RPMI8226 (cell line): ENCODE measurements around the gene TFF1.

Source experiments
- DNase-seq: peaks from one replicate; pipeline ENCODE4 v3.0.0-alpha.2; 2015

TFF1 gene

DNA sequence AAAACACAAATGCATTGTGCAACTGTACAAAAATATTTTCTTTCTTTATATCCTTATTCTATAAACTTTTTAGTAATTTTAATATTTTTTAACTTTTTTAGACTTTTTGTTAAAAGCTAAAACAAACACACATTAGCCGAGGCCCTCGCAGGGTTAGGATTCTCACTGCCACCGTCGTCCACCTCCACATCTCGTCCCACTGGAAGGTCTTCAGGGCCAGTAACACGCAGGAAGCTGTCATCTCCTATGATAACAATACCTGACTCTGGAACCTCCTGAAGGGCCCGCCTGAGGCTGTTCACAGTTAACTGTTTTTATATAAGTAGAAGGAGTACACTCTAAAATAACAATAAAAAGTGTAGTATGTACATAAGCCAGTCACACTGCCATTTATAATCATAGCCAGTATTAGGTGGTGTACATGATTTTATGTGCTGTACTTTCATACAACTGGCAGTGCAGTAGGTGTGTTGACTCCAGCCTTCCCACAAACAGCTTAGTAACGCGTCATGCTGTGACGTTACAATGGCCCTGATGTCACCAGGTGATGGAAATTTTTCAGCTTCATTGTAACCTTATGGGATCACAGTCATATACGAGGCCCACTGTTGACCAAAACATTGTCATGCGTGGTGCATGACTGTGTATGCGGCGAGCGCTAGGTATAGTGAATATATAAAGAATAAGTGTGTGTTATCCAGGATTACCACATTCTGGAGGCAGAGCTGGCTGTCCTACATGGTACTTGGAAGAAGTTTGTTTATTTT is 24.4 kb downstream of the TFF1 start:
- no peak for DNase-seq

- DNase-seq, result no peak
Measured at GRCh38 chr21:42340187-42341050, 25.9 kb downstream of the TFF1 start.

- no peak for DNase-seq
Measured at GRCh38 chr21:42338729-42339715, 27.3 kb downstream of the TFF1 start.

DNA sequence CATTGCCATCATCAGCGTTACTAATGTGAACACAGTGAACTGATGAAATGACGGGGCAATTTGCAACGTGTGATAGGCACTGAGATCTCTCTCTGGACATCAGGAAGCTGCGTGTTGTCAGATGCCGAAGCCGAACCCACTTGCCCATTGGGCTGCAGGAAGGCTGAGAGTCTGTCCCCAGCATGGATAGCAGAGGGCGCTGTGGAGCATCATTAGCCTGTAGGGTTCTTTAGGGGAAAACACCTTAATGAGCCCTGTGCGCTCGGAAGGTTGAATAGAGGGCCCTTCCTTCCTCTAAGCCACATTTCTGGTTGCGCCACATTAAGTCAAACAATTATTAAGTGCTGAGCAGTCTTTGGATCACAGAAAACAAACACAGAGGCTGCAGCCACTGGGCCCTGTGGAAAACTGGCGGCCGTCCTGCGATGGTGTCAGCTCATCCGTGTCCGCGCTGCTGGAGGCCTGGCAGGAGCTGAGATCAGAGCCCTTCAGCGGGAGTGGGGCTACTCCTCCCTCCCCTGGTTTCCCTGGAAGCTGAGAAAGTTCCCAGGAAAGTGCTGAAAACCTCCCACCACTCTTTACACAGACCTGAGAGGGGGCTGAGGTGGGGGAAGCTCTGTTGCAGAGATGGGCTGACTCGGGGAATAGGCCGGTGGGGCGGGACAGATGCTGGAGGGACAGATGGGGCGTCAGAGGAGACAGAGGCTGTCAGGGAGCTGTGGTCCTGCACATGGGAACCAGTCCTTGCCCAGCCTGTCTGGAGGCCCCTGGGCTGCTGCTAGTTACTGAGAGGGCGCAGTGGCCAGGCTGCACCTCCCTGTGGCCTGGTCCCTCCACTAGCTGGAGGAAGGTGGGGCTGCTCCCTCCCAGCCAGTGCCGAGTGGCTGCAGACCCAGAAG is 28.3 kb downstream of the TFF1 start:
- DNase-seq, result peak; percentile 62

- DNase-seq, result no peak
Measured at GRCh38 chr21:42337276-42337675, 29.1 kb downstream of the TFF1 start.

DNA sequence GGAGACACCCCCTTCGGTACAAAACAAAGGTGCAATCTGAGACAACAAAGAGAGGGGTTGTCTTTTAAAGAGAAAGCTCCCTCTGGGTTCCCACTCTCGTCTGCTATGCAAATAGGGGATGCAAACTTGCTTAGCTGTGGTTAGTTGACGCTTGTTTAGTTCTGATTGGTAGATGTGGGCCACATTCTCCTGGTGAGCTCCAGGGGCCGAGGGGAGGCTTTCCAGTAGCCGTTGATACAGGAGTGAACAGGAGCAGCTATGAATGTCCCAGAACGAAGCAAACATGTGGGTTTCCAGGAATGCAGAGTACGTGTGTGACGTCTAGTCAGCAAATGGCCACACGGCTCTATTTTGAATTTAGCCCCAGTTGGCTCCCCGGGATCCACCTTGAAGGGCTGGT is 30.3 kb downstream of the TFF1 start:
- DNase-seq, result no peak

DNA sequence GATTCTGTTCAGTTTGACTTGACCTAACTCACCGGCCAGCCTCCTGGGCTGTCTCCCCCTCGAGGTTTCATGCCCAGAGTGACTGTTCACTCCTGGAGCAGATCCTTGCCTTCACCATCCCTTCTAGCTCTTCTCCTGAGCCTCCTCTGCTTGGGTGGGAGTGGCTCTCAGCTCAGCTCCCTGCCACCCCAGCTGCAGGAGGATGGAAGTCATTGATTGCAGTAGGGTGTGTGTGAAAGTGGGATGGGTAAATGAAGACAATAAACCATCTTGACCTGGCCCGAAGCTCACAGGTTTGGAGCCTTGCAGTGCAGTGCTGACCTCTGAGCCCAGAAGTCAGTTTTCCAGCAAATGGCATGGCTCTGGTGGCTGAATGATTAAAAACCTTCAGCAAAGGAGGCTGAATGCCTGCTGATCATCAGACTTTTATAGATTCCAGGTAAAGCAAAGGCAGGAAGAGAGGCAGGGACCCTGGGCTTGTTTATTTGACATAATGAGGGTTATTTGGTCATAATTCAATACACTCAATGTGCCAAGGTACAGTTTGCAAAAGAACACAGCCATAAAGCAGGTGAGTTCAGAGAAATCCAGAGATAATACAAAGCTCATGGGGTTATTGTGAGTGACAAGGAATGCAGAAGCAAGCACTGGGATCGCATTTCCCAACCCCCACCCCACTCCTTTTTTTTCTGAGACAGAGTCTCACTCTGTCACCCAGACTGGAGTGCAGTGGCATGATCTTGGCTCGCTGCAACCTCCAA is 33.6 kb downstream of the TFF1 start:
- DNase-seq, result no peak

- DNase-seq, result no peak
Measured at GRCh38 chr21:42331660-42332059, 34.7 kb downstream of the TFF1 start.

DNA sequence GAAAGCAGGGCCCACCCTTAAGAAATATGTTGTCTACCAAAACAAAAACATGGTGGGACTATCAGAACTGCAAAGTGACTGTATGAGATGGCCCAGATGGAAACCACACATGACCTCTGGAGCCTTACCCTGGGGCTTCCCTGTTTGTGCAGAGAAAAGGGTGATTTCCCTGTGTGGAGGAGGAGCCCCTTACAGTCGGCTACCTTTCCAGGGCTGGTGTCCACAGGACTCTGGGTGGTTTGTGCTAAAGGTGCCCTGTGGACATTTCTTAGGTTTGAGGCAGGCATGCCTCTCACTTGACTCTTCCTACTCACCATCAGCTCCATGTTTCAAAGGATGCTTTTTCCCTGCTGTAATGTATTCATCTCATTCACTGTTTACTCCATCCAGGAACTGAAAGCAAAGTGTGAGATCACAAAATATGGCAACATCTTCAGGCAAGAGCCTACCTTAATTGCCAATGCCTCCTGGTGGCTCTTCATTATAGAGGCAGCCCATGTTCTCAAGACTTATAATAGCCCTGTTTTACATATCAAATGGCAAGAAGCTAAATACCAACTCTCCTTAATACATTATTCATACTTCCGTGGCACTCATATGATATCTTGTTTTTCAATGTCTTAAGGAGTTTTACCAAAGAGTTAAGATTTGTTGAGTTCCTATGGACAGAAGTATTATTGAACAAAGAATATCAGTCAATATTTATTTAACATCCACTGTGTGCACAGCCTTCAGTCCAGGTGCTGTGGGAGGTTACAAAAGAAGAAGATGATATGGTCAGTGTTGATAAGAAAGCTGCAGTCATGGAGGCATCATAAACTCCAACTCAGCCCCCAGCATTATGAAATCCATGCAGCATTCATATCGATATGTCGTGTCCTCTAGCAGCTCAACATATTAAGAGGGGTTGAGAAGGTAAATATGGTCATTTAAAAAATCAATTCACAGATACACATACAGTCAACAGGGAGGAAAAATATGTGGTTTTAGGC is 35.7 kb downstream of the TFF1 start:
- DNase-seq, result no peak

- DNase-seq, result no peak
Measured at GRCh38 chr21:42324896-42325295, 41.4 kb downstream of the TFF1 start.

DNA sequence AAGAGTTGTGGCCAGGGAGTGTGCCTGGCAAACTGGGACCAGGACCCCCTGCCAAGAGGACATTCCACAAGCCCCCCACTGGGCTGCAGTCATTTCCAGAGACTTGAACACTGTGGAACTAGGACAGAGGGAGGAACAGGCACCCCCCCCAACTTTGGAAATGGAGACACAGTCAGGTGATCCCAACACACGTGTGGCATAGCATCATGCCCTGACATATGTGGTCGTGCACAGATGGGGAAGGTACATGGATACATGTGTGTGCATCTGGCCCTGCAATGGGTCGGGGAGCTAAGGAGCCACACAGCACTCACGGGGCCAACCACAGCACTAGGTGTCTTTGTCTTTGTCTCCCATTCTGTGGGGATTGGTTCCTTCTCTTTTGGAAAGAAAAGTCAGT is 44.5 kb downstream of the TFF1 start:
- no peak for DNase-seq

DNA sequence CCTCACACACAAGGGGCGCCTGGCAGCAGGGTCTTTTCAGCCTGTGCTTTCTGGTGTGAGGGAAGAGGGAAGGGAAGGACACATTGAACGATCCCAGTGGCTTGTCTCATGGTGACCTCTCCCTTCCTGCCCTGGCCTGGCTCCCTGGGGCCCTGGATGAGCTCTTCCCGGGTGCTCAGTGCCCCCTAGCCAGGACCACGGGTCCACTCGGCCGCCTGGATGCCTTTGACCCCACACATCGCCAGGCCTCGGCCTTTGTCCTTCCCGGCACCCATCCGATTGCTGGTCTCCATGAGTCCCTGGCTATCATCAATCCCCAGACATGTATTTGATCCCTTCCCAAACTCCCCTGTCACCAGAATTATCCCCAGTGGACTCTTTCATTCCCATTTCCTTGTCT is 45.1 kb downstream of the TFF1 start:
- DNase-seq, result no peak

GRCh38 chr21:42320791-42321190 is 45.5 kb downstream of the TFF1 start:
- no peak for DNase-seq

DNA sequence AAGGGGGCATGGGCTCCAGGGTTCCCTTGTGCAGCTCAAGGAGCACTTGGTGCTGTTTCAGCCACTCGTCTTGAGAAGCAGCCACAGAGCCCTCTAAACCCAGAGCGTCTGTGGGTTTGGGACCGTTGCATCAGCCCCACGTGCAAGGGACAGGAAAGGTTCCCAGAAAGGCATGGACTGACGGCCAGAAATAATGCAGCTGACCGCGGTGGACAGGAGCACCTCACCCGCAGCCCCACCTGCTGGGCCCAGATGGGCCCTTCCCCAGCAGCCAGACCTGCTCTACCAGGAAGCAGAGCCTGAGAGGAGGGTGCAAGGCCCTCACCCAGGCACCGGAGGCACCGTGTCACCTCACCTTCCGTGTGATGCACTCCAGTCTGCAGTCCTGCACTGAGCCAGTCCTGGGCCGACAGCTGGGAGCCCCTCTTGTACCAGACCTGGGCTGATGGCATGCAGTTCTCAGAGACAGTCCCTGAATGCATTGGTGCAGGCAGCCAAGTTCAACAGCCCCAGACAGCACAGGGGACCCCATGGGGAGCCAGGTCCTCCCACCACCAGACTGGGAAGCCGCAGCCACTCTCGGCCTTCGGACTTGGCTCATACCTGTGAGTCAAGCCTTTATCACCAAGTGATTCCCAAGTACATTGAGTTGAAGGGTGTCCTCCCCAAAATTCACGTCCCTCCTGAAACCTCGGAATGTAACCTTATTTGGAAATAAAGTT is 46.3 kb downstream of the TFF1 start:
- DNase-seq, result no peak

DNA sequence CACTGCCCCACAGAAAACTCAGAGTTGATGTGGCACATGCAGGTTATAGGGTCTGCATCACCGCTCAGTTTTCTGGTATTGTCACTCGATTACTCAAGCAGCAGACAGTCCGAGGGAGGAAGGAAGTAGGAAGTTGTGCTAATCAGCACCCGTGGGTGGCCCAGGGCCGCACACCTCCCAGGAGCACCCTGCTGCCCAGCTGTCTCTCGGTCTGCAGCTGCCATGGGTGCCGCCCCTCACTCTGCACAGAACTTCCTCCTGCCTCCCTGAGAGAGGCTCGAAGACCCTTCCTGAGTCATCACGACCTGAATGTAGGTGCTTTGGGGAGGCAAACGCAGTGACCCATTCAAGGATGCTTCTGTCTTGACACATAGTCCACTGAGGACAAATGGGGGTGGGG is 47.0 kb downstream of the TFF1 start:
- no peak for DNase-seq

DNA sequence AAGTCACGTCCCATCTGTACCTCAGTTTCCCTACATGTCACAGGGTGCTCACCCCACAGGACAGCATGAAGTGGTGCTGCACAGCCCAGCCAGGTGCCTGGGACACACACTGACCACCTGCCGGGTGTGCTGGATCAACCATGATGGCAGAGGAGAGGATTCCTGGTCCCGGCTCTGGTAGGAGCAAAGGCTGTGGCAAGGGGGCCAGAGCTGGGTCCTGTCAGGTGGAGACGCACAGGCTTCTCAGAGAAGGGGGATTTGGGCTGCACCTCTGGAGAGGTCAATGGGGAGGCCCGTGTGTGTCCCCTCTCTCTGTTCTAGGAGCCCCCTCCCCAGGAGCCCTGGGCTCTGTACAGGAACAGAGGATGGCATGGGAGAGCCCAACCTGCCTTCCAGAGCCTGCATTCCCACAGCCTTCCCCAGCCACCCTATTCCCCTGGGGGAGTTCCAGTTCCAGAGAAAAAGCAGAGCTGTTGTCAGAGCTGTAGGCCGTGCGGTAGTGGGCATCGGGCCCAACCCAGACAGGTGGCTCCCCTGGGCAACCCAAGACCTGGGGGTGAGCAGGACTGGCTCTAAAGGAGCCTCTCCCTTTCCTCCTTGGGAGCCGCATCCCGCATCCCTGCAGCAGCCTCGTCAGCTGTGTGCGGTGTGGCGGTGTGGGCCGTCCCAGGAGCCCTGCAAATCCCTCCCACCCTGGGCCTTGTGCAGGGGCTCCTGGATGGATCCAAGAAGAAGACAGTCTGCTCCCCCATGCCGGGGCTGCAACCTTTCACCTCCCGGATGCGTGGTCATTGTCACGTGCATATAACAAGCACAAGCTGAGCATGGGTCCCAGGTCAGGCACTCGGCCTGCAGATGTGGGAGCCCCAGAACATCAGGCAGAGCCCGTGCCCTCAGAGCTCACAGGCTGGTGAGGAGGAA is 48.2 kb downstream of the TFF1 start:
- no peak for DNase-seq

DNA sequence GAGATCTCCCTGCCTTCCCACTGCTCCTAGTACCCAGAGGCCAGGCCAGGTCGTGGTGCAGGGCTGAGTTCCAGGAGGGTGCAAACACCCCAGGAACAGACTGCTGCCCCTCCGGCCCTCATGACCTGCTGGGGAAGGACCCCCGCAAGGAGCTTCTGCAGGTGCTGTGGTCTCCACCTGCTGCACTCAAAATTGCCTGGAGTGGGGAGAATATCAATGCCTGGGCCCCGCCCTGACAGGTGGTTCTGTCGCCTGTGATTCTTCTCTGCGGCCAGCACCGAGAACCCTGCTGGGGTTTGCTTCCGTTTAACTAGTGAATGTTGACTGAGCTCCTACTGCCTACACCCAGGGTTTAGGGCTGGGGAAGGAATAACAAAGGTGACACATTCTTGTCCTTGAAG is 49.0 kb downstream of the TFF1 start:
- no peak for DNase-seq

DNA sequence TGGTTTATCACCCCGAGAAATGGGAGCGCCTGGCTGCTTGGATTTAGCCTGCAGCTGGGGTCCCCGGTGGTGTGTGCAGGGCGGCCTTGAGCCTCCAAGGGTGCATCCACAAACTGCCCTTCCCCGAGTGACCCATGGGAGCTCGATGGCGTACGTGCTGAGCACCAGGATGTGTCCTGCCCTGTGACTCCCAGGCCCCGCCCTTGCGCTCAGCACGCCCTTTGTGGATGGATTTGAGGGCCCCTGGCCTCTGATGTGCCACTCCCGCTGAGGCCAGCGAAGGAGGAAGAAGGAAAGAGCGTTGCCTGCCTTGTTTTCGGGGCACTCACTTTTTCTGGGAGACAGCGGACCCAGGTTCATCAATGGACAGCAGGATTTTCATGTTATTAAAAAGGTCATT is 49.4 kb downstream of the TFF1 start:
- no peak for DNase-seq
